GM12878 (cell line): ENCODE data around the gene NFKBIE. TPM values are rescaled to one million over a fixed set of nuclear protein-coding genes. Genes with fewer than 3 reads are reported as not detected.
A peak's percentile ranks its signal among the peaks of the same experiment; 100 is the strongest.

ENCODE experiments used
- ATF7 ChIP-seq: fragments of 450-650 bp; IDR thresholded peaks from 2 replicates; pipeline ENCODE4 v1.6.1; 2016; ENCODE audit warnings: low read depth, mild to moderate bottlenecking
- BCL11A ChIP-seq: IDR thresholded peaks from 2 replicates; pipeline ENCODE4 v1.6.1; 2011; ENCODE audit warnings: low read depth, low read length
- BCL3 ChIP-seq: IDR thresholded peaks from 2 replicates; pipeline ENCODE4 v1.6.1; 2011; ENCODE audit warnings: borderline replicate concordance, low read depth, mild to moderate bottlenecking, moderate library complexity, low read length; ENCODE audit not compliant: insufficient read depth, poor library complexity, severe bottlenecking
- CEBPB ChIP-seq, 2 experiments: fragments of 150-350 bp in 1 of 2; IDR thresholded peaks; 2 replicates each; pipeline ENCODE4 v1.6.1; 2012 to 2014; ENCODE audit warnings: low read depth in 2 of 2, low read length in 2 of 2, borderline replicate concordance in 1 of 2, inconsistent platforms in 1 of 2
- CREM ChIP-seq: IDR thresholded peaks from 2 replicates; pipeline ENCODE4 v1.6.1; 2014; ENCODE audit warnings: antibody characterized with exemption, low read depth
- DPF2 ChIP-seq: fragments of 450-650 bp; IDR thresholded peaks from 2 replicates; pipeline ENCODE4 v1.6.1; 2017; ENCODE audit warnings: mild to moderate bottlenecking
- ELK1 ChIP-seq: IDR thresholded peaks from 2 replicates; pipeline ENCODE4 v1.6.1; 2012; ENCODE audit warnings: low read depth, low read length, improper control_type of control experiment
- GABPA ChIP-seq: IDR thresholded peaks from 2 replicates; pipeline ENCODE4 v1.6.1; 2014; ENCODE audit warnings: antibody characterized with exemption, low read depth, mild to moderate bottlenecking, inconsistent platforms
- HDAC6 ChIP-seq: fragments of 200-600 bp; sonication (generic); IDR thresholded peaks from one replicate; pipeline ENCODE4 v1.8.0; 2017; ENCODE audit warnings: antibody characterized with exemption; ENCODE audit not compliant: unreplicated experiment
- HDGF ChIP-seq: fragments of 450-650 bp; IDR thresholded peaks from 2 replicates; pipeline ENCODE4 v1.6.1; 2016; ENCODE audit warnings: antibody characterized with exemption
- IKZF1 ChIP-seq: fragments of 450-650 bp; conservative IDR thresholded peaks from 2 replicates; pipeline ENCODE4 v1.6.1; 2017; ENCODE audit warnings: antibody characterized with exemption, mild to moderate bottlenecking
- IKZF2 ChIP-seq, 2 experiments: fragments of 450-650 bp; IDR thresholded peaks; 2 replicates each; pipeline ENCODE4 v1.6.1; 2017; ENCODE audit warnings: mild to moderate bottlenecking in 2 of 2, moderate library complexity in 2 of 2
- IRF4 ChIP-seq: IDR thresholded peaks from 2 replicates; pipeline ENCODE4 v1.6.1; 2011; ENCODE audit warnings: low read depth, low read length
- NR2C2 ChIP-seq: IDR thresholded peaks from 2 replicates; pipeline ENCODE4 v1.6.1; 2011; ENCODE audit warnings: borderline replicate concordance, low read depth; ENCODE audit not compliant: control insufficient read depth, insufficient read length
- RAD51 ChIP-seq: fragments of 450-650 bp; IDR thresholded peaks from 2 replicates; pipeline ENCODE4 v1.6.1; 2016; ENCODE audit warnings: moderate library complexity, mild to moderate bottlenecking, inconsistent platforms
- RBBP5 ChIP-seq: fragments of 200-600 bp; sonication (generic); conservative IDR thresholded peaks from 2 replicates; pipeline ENCODE4 v1.6.1; 2016
- RUNX3 ChIP-seq: IDR thresholded peaks from 2 replicates; pipeline ENCODE4 v1.6.1; 2012; ENCODE audit warnings: low read length, inconsistent platforms
- SP1 ChIP-seq: IDR thresholded peaks from one replicate; pipeline ENCODE4 v1.6.1; 2011; ENCODE audit warnings: low read depth, low read length
- SPI1 ChIP-seq: IDR thresholded peaks from 2 replicates; pipeline ENCODE4 v1.6.1; 2011; ENCODE audit warnings: low read depth, mild to moderate bottlenecking, low read length, moderate library complexity, borderline replicate concordance; ENCODE audit not compliant: insufficient read depth
- SRF ChIP-seq, 2 experiments: IDR thresholded peaks; 2 replicates each; pipeline ENCODE4 v1.6.1; 2011; ENCODE audit warnings: low read depth in 2 of 2, low read length in 2 of 2, mild to moderate bottlenecking in 1 of 2, moderate library complexity in 1 of 2
- SUZ12 ChIP-seq: fragments of 200-600 bp; sonication (generic); IDR thresholded peaks from one replicate; pipeline ENCODE4 v1.6.1; 2018; ENCODE audit warnings: antibody characterized with exemption, mild to moderate bottlenecking; ENCODE audit not compliant: unreplicated experiment
- TBL1XR1 ChIP-seq: IDR thresholded peaks from 2 replicates; pipeline ENCODE4 v1.6.1; 2012; ENCODE audit warnings: low read depth, low read length, improper control_type of control experiment
- ZBED1 ChIP-seq: IDR thresholded peaks from 2 replicates; pipeline ENCODE4 v1.6.1; 2016; ENCODE audit warnings: borderline replicate concordance
- ZNF687 ChIP-seq: fragments of 450-650 bp; IDR thresholded peaks from 2 replicates; pipeline ENCODE4 v1.6.1; 2017; ENCODE audit warnings: mild to moderate bottlenecking, moderate library complexity
- ZZZ3 ChIP-seq: IDR thresholded peaks from 2 replicates; pipeline ENCODE4 v1.6.1; 2011; ENCODE audit warnings: low read depth; ENCODE audit not compliant: control insufficient read depth, insufficient read length
- polyA plus RNA-seq, 11 experiments: library from polyadenylated mRNA; depleted of rRNA in 4 of 11; unstranded in 6 of 11; stranded (reverse) in 5 of 11; fragments of >200 nt; fragmentation: Nextera tagmentation in 4 of 11; fragmentation: Illumina TruSeq in 1 of 11; extraction: Ambion mirVana in 4 of 11; extraction: Trizol in 1 of 11; gene quantifications; 1 replicate in 1 of 11; 2 replicates in 10 of 11; pipeline versions ENCODE4 v1.2.1 to v1.2.3, GENCODE V29; 2011 to 2016; ENCODE audit warnings: inconsistent platforms in 2 of 11, missing spikeins in 2 of 11, low read depth in 1 of 11
- total RNA-seq, 4 experiments: library from RNA; depleted of rRNA in 3 of 4; stranded (reverse); fragments of >200 nt in 3 of 4; fragmentation: Illumina TruSeq in 1 of 4; extraction: Trizol in 1 of 4; gene quantifications; 2 replicates each; pipeline versions ENCODE4 v1.2.1 to v1.2.3, GENCODE V29; 2013 to 2021

NFKBIE gene
- total and polyA plus RNA-seq, 10 of the 15 experiments (the other 5 are each of a cell fraction or from before 2014, with no cell fraction given) = 10.4 to 106 (median 38.8) TPM

- TF ChIP-seq ZNF687 = peak; percentile 74
- TF ChIP-seq SUZ12 = no peak
- TF ChIP-seq CEBPB (IDR thresholded peaks at IDR 0.05; ENCODE audit: borderline replicate concordance in 1 of 2, low read depth in 2 of 2, low read length in 2 of 2) = no peak
- peak; percentile 61; the same call in 1 of the 2 replicates for TF ChIP-seq ZBED1
- TF ChIP-seq GABPA = no peak
- TF ChIP-seq RAD51 = peak; percentile 14; the same call in 1 of the 2 replicates
- peak; percentile 41; the same call in 1 of the 2 replicates for TF ChIP-seq BCL11A
- no peak for TF ChIP-seq RUNX3
- TF ChIP-seq IKZF2 (IDR thresholded peaks at IDR 0.05) = peak; percentile 97 to 98
- peak; percentile 52 for TF ChIP-seq CREM
- peak; percentile 62; the same call in 1 of the 2 replicates for TF ChIP-seq DPF2
- no peak for TF ChIP-seq RBBP5
- peak; percentile 45 for TF ChIP-seq SP1
- TF ChIP-seq SRF (IDR thresholded peaks at IDR 0.05; ENCODE audit: low read depth in 2 of 2, low read length in 2 of 2) = 0 out of 4 replicates have a peak, but pooled peaks of 1 of the 2 experiments have one; percentile 26
- peak; percentile 73 for TF ChIP-seq IRF4
- peak; percentile 91 for TF ChIP-seq SPI1
- TF ChIP-seq IKZF1 = peak; percentile 99
- no peak for TF ChIP-seq NR2C2
- no peak for TF ChIP-seq ELK1
- peak; percentile 12 for TF ChIP-seq HDGF
- TF ChIP-seq ATF7 = peak; percentile 32
- peak; percentile 76 for TF ChIP-seq BCL3
- TF ChIP-seq HDAC6 = no peak
- TF ChIP-seq ZZZ3 = no peak
- TF ChIP-seq TBL1XR1 = no peak; the same call in 1 of the 2 replicates
Observed at GRCh38 chr6:44263354-44264100, 1.8 kb downstream of the NFKBIE start (continued).
